GM20431 (cell line): ENCODE measurements around the gene FOXP3.

ENCODE experiments used
- in situ Hi-C: fragments of 300-500 bp; cut with MseI, MboI; formaldehyde crosslinking; loops from one replicate; pipeline ENCODE4 v1.15.0; 2020; ENCODE audit warnings: low sequenced_read_pairs; ENCODE audit not compliant: unreplicated experiment

The FOXP3 gene

DNA sequence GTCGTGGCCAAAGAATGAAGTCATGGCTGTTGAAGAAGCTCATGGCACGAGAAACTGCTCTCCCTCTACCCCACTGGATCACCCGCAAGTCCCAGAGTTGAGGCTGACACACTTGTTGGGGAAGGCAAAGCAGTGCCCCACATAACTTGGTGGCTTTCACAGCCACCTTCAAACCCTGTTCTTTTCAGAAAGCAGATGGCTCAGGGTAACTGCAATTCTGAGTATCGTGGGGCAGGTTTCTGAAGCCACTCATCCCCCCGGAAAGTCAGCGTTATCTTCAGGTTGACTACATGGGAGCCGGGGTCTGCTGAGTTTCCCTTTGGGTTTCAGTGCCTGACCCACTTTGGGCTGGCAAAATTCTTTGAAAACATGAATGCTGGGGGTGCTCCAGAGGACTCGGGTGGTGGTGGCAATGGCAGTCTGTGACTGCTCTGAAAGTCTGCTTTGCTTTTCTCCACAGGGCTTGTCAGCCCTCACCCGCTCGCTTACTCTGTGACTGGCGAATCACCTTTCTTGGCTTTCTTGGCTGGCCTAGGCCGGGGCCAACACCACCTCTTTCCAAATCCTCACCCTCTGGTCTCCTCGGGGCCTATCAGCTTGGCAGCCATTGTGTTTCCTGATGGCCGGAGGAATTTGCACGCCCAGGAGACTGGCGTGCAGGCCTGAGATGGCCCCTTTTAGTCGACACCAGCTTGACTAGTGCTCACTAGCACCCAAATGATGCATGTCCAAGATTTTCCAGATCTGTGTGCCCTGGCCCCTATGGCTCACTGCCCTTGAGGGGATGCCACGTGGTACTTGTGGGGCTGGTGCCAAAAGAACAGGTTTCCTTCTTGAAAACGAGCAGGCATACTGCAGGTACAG lies 12.4 kb upstream of the FOXP3 start:
- in situ Hi-C loops = no loop called here

- in situ Hi-C loops = no loop called here
Observed at GRCh38 chrX:49276207-49276606, 11.7 kb upstream of the FOXP3 start.

- in situ Hi-C loops = no loop called here
Observed at GRCh38 chrX:49273181-49273727, 8.7 kb upstream of the FOXP3 start.

DNA sequence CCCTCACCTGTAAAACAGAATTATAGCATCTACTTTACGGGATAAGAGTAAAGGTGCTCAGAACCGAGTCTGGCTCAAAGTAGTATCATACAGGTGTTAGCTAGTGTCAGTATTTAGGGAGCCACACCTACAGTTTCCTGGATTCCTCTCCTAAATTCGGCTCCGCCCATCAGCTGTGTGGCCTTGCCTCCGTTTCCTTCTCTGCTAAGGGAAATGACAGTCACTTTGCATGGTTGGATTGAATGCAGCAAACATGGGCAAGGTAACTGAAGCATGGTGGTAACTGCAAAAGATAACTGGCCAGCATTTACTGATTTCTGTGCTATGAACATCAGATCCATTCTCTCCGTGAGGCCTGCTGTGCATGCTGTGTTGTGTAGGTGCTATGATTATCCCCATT lies 7.9 kb upstream of the FOXP3 start:
- in situ Hi-C loops = no loop called here

DNA sequence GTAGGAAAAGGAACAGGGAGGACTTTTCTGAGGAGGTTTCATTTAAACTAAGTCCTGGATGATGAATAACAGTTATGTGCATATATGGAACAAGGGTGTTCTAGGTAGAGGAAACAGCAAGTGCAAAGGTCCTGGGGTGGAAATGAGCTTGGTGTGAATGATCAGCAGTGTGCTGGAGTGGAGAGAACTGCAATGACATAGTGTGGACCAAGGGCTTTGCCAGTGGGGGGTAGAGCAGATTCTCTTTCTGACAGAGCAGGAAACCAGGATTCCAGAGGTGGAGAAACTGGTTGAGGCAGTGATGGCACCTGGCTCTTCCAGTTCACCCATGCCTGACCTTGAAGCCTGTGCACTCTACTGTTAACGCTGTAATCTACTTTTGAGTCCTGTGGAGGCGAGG lies 6.8 kb upstream of the FOXP3 start:
- in situ Hi-C loops = no loop called here

GRCh38 chrX:49270249-49270921 lies 5.9 kb upstream of the FOXP3 start:
- in situ Hi-C loops = no loop called here

GRCh38 chrX:49269767-49270248 lies 5.3 kb upstream of the FOXP3 start, which contains the start of gene PPP1R3F:
TSS of gene PPP1R3F (plus strand) at chrX:49269793. CDS start at chrX:49269870, 77 bp downstream.
- in situ Hi-C loops = no loop called here

DNA sequence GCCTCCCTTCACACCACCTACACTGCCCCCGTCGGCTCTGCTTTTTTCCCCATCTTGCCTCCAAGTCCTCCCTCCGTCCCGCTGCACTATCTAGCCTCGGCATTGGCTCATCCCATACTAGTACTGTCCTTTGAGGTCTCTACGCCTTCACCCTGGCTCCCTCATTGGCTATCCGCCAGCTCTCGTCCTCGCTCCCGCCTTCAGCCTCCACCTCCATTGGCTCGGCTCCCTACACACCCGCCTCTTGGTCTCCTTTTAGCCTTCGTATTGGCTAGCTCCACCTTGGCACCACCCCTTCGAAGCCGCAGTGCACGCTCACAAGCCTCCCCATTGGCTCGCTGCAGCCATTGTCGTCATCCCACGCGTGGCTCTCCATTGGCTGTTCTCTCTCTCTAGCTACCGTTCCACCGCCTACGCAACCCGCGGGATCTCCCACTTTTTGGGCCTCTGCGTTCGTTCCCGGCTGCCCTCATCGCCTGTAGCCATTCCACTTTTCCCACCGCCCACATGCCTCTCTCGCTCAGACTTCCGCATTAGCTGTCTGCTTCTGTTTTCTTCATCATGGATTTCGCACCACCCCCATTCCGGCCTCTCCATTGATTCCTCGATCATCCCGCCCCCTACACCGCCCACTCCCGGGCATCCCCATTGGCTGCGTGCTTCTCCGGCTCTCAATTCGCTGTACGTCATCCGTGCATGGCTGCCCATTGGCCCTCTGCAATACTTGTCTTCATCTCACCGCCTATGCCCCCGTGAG lies 4.7 kb upstream of the FOXP3 start:
- in situ Hi-C loops = no loop called here

GRCh38 chrX:49268702-49269009 lies 4.1 kb upstream of the FOXP3 start:
- in situ Hi-C loops = no loop called here

DNA sequence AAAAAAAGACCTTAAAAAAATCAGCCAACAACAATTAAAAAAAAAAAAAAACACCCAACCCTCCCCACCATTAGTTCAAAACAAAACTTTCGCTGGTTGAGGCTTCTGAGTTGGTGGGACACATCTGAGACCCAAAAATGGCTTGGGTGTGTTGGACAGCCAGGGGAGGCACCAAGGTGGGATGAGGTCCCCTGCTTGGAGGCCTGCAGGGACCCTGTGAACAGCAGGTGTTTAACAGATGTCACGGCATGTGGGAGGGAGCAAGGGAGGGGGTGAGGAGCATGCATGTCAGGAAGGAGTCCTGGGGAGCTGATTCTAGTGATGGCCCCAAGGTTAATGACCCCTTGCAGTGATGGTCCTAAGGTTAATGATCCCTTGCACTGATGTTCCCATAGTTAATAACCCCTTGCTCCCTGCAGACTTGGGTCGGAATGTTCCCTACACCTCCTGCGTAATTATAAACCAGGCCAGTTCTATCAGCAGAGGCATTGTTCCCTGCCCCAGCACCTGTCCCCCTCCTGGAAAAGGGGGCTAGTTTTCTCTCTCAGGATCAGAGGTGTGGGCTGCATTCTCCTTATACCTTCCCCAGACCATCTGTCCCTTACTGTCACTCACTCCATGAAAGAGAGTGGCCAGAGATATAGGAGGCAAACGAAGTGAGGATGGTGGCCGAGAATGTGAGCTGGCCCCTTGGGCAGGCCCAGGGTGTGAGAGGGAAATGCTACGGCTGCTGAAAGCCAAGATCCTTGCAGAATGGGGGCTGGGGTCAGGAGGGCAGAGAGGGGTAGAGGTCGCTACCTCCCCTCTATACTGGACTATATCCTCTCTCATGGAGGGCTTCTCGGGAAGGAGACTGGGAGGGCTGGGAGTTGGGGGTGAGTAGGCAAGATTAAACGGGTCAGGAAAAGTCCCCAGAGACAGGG lies 2.3 kb upstream of the FOXP3 start:
- in situ Hi-C loops = no loop called here

GRCh38 chrX:49263631-49264030 lies 879 bp downstream of the FOXP3 start:
- in situ Hi-C loops = no loop called here

DNA sequence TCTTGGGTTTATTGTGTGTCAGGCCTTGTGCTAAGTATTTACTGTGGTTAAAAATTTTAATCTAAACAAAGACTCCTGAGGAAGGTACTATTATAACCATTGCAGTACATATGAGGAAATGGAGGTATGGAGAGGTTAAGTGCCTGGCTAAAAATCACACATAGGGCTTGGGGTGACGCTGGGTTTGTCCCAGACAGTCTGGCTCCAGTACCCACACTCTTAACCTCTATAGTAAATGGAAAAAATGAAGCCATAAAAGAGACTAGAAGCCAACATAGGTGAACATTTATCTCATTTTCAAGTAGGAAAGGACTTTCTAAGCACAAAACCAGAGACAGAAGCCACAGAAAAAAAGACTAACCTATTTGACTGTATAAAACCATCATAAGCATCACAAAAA lies 1.9 kb downstream of the FOXP3 start:
- in situ Hi-C loops = no loop called here

- in situ Hi-C loops = no loop called here
Observed at GRCh38 chrX:49260221-49260985, 4.1 kb downstream of the FOXP3 start.

GRCh38 chrX:49258749-49259124 lies 5.8 kb downstream of the FOXP3 start:
- in situ Hi-C loops = no loop called here

DNA sequence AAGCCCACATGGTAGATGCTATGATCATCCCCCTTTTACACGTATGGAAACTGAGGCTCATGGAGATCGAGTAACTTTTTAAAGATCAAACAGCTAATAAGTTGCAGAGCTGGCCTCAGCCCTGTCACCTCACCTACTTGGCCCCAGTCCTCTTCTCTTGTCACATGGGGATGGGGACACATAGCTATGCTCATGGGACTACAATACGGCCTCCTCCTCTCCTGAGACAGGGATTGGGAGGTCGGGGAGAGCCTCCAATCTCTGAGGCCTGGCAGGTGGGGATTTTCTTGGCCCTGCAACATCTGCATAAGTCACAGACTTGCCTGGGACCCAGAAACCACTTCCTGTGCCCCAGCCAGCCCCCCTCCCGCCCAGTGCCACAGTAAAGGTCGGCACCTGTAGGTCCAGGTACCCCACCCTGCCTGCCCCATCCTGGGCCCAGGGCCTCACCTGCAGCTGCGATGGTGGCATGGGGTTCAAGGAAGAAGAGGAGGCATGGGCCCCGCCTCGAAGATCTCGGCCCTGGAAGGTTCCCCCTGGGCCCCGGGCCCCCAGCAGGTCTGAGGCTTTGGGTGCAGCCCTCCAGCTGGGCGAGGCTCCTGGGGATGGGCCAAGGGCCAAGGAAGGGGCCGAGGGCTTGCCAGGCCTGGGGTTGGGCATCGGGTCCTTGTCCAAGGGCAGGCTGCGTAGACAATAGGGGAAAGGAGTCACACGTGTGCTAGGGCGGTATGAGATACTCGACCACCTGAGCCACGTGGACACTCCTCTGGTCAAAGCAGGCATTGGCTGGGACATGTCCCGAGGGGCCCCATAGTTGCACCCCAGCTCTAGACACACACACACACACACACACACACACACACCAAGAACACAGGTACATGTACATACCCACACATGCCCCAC lies 6.4 kb downstream of the FOXP3 start:
- in situ Hi-C loops = no loop called here

- in situ Hi-C loops = no loop called here
Observed at GRCh38 chrX:49257074-49257790, 7.3 kb downstream of the FOXP3 start.

DNA sequence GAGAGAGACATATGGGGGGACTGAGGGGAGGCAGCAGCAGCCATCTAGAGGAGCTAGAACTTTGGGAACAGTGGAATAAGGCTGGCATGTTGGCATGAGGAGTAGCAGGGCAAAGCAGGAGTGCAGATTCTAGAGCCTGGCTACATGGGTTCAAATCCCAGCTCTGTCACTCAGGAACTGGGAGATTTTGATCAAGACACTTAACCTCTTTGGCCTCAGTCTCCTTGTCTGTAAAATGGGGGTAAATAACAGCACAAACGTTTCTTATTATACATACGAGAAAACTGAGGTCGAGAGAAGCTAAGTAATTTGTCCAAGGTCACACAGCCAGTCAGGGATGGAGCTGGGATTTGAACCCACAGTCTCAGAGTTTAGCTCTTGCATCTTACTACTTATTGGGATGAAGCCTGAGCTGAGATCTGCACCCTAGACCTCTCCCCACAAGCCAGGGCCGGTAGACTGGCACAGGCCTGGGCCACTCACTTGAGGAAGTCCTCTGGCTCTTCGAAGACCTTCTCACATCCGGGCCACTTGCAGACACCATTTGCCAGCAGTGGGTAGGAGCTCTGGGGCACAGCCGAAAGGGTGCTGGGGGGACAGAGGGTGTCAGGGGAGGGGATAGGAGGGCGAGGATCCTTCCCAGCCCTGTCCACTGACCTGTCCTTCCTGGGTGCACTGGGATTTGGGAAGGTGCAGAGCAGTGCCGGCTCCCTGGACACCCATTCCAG lies 8.1 kb downstream of the FOXP3 start:
- in situ Hi-C loops = no loop called here
